Measurements from ENCODE around the gene GABPB1.

The GABPB1 gene

DNA sequence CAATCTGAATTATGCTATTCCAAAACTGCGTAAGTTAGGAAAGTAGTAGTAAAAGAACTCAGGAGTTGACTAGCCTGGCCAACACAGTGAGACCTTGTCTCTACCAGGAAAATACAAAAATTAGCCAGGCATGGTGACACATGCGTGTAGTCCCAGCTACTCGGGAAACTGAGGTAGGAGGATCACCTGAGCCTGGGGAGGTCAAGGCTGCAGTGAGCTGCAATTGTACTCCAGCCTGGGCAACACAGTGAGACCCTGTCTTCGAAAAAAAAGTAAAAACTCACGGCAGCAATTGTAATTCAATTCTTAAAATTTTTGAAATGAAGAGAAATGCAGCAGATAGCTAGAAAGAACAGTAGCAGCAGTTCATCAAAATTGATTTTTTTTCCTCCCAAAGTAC, 9.7 kb downstream of the GABPB1 start:
- H3K27ac ChIP-seq (ENCODE audit: low read depth in 2 of 2, low read length in 2 of 2), result no peak overlapping the region
- H3K27me3 ChIP-seq (ENCODE audit: control insufficient read depth in 2 of 2, insufficient read depth in 2 of 2, low read length in 2 of 2), result no peaks in the 10 kb centered on the region
- H3K9ac ChIP-seq (ENCODE audit: low read depth in 1 of 2, low read length in 2 of 2), result no peak overlapping the region
- no peak overlapping the region for H3K4me3 ChIP-seq (ENCODE audit: low read length in 2 of 2)
- H3K36me3 ChIP-seq (ENCODE audit: control insufficient read depth in 2 of 2, insufficient read depth in 2 of 2, low read length in 2 of 2), result no peaks in the 10 kb centered on the region
- no peaks in the 10 kb centered on the region for H3K9me3 ChIP-seq (ENCODE audit: control insufficient read depth in 2 of 2, low read length in 2 of 2)
- peaks cover 10 to 13% of the 10 kb centered on the region in 2 donors for H3K4me1 ChIP-seq (ENCODE audit: control insufficient read depth in 2 of 2, insufficient read depth in 2 of 2, low read length in 2 of 2)

DNA sequence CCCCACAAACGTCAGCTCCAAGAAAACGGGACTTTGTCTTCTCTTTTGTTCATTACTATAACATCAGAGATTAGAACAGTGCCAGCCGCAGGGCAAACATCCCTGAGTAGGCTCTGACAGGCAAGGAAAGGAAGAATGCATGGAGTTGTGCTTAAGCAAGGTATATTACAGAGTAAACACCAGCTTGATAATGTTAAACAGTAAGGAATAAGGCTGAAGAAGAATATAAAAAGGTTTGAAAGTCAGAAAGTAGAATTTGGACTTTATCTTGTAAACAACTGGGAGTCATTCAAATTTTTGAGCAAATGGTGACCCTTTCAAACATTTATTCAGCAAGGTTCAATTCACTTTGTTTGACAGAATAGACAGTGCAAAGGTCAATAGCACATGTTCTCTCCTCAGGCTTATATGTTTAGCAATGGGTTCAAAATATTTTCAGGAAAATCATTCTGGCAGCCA, 11.0 kb downstream of the GABPB1 start:
- Histone ChIP-seq H3K4me1 (ENCODE audit: control insufficient read depth in 2 of 2, insufficient read depth in 2 of 2, low read length in 2 of 2) (peaks cover 10% of the 10 kb centered on the region in 2 donors), H3K9ac (ENCODE audit: low read depth in 1 of 2, low read length in 2 of 2) (no peak overlapping the region), H3K27ac (ENCODE audit: low read depth in 2 of 2, low read length in 2 of 2) (peak overlapping the region; percentile 67 to 74), H3K9me3 (ENCODE audit: control insufficient read depth in 2 of 2, low read length in 2 of 2) (no peaks in the 10 kb centered on the region), H3K27me3 (ENCODE audit: control insufficient read depth in 2 of 2, insufficient read depth in 2 of 2, low read length in 2 of 2) (no peaks in the 10 kb centered on the region), H3K36me3 (ENCODE audit: control insufficient read depth in 2 of 2, insufficient read depth in 2 of 2, low read length in 2 of 2) (no peaks in the 10 kb centered on the region), H3K4me3 (ENCODE audit: low read length in 2 of 2) (peak overlapping the region in 1 of 2 donors; percentile 13)

DNA sequence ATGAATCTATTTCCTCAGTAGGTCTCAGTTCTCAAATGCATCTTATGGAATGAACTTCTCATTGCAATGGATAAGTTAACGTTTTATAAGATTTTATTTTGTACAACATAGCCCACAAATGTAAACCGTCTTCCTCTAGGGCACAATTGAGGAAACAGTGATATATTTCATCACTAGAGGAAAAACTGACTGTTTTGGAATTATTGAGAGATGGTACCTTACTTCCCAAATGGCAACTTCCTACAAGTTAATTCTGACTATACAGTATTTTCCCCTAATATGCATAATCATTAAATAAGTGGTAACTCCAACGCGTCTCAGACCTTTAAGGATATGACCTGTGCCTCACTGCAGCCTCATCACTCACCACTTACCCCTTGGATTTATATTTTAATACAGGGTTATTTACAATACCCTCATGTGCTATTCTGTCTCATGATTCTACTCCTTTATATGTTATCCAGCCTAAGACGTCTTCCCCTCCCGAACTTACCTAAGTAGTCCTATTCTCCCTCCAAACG, 13.3 kb downstream of the GABPB1 start:
- H3K9me3 ChIP-seq (ENCODE audit: control insufficient read depth in 2 of 2, low read length in 2 of 2), result no peaks in the 10 kb centered on the region
- no peaks in the 10 kb centered on the region for H3K36me3 ChIP-seq (ENCODE audit: control insufficient read depth in 2 of 2, insufficient read depth in 2 of 2, low read length in 2 of 2)
- no peaks in the 10 kb centered on the region for H3K27me3 ChIP-seq (ENCODE audit: control insufficient read depth in 2 of 2, insufficient read depth in 2 of 2, low read length in 2 of 2)
- no peak overlapping the region for H3K27ac ChIP-seq (ENCODE audit: low read depth in 2 of 2, low read length in 2 of 2)
- H3K4me3 ChIP-seq (ENCODE audit: low read length in 2 of 2), result no peak overlapping the region
- peaks cover 10% of the 10 kb centered on the region in 2 donors for H3K4me1 ChIP-seq (ENCODE audit: control insufficient read depth in 2 of 2, insufficient read depth in 2 of 2, low read length in 2 of 2)
- H3K9ac ChIP-seq (ENCODE audit: low read depth in 1 of 2, low read length in 2 of 2), result no peak overlapping the region

DNA sequence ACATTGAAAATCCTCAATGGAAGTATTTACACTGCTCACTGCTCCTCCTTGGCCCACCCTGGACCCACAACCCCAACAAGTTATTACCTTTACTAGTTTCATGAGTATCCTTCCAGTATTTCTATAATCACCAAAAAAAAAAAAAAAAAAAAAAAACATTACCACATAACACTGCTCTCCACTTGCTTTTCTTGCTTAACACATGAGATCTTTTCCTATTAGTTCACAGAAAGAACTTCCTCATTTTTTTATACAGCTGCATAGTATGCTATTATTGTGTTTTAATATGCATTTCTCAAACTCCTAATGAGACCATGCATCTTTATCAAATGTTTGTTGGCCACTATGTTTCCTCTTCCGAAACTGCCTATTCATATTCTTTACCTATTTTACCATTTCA, 14.6 kb downstream of the GABPB1 start:
- Histone ChIP-seq H3K27ac (ENCODE audit: low read depth in 2 of 2, low read length in 2 of 2) (no peak overlapping the region), H3K4me3 (ENCODE audit: low read length in 2 of 2) (no peak overlapping the region), H3K9ac (ENCODE audit: low read depth in 1 of 2, low read length in 2 of 2) (no peak overlapping the region), H3K36me3 (ENCODE audit: control insufficient read depth in 2 of 2, insufficient read depth in 2 of 2, low read length in 2 of 2) (no peaks in the 10 kb centered on the region), H3K9me3 (ENCODE audit: control insufficient read depth in 2 of 2, low read length in 2 of 2) (no peaks in the 10 kb centered on the region), H3K27me3 (ENCODE audit: control insufficient read depth in 2 of 2, insufficient read depth in 2 of 2, low read length in 2 of 2) (no peaks in the 10 kb centered on the region), H3K4me1 (ENCODE audit: control insufficient read depth in 2 of 2, insufficient read depth in 2 of 2, low read length in 2 of 2) (peaks cover 10% of the 10 kb centered on the region in 2 donors)

DNA sequence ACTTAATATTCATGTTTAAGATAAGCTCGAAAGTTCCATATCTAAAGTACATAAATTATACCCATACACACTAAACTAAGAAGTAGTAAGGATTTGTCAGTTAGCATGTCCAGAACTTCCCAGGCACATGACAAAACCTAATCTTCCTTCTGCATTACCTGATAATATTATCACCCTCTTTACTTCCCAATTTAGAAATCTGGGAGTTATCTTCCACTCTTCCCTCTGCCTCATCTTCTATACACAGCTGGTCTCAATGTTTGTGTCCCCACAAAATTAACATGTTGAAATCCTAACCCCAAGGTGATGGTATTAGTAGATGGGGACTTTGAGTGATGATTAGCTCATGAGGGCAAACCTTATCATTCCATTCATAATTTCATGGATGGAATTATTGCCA, 15.3 kb downstream of the GABPB1 start:
- no peak overlapping the region for H3K27ac ChIP-seq (ENCODE audit: low read depth in 2 of 2, low read length in 2 of 2)
- H3K36me3 ChIP-seq (ENCODE audit: control insufficient read depth in 2 of 2, insufficient read depth in 2 of 2, low read length in 2 of 2), result no peaks in the 10 kb centered on the region
- H3K9ac ChIP-seq (ENCODE audit: low read depth in 1 of 2, low read length in 2 of 2), result no peak overlapping the region
- no peak overlapping the region for H3K4me3 ChIP-seq (ENCODE audit: low read length in 2 of 2)
- no peaks in the 10 kb centered on the region for H3K9me3 ChIP-seq (ENCODE audit: control insufficient read depth in 2 of 2, low read length in 2 of 2)
- no peaks in the 10 kb centered on the region for H3K27me3 ChIP-seq (ENCODE audit: control insufficient read depth in 2 of 2, insufficient read depth in 2 of 2, low read length in 2 of 2)
- H3K4me1 ChIP-seq (ENCODE audit: control insufficient read depth in 2 of 2, insufficient read depth in 2 of 2, low read length in 2 of 2), result peaks cover 8 to 10% of the 10 kb centered on the region in 2 donors

DNA sequence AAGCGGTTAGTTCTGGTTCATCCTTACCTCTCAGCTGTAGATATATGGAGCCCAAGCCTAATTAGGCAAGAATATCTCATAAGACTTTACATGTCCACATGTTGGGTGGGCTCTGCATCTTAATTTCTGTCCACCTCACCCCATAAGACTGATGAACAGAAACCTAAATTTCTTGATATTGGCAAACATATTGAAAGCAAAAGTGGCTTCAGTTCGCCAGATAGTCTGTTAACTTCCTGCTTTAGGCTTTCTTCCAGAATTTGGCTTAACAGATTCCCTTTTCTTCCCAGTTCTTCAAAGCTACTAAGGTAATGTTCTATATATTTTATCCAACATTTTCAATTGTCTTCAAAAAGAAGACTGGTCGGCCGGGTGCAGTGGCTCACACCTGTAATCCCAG, 19.7 kb downstream of the GABPB1 start:
- H3K9ac ChIP-seq (ENCODE audit: low read depth in 1 of 2, low read length in 2 of 2), result no peak overlapping the region
- no peak overlapping the region for H3K27ac ChIP-seq (ENCODE audit: low read depth in 2 of 2, low read length in 2 of 2)
- no peaks in the 10 kb centered on the region for H3K27me3 ChIP-seq (ENCODE audit: control insufficient read depth in 2 of 2, insufficient read depth in 2 of 2, low read length in 2 of 2)
- H3K36me3 ChIP-seq (ENCODE audit: control insufficient read depth in 2 of 2, insufficient read depth in 2 of 2, low read length in 2 of 2), result no peaks in the 10 kb centered on the region
- no peaks in the 10 kb centered on the region for H3K9me3 ChIP-seq (ENCODE audit: control insufficient read depth in 2 of 2, low read length in 2 of 2)
- no peak overlapping the region for H3K4me3 ChIP-seq (ENCODE audit: low read length in 2 of 2)
- H3K4me1 ChIP-seq (ENCODE audit: control insufficient read depth in 2 of 2, insufficient read depth in 2 of 2, low read length in 2 of 2), result no peaks in the 10 kb centered on the region

DNA sequence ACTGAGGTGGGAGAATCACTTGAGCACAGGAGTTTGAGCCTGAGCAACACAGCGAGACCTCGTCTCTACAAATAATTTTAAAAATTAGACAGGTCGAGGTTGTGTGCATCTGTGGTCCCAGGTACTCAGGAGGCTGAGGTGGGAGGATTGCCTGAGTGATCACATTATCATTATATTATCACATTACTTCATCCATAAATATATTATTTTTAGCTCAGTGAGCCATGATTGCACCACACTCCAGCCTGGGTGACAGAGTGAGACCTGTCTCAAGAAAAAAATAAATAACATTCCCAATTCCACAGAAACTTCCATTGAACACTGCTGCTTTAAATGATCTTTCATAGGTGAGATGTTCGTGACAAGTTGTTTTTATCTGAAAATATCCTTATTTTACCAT, 21.8 kb downstream of the GABPB1 start:
- no peak overlapping the region for H3K9ac ChIP-seq (ENCODE audit: low read depth in 1 of 2, low read length in 2 of 2)
- no peaks in the 10 kb centered on the region for H3K9me3 ChIP-seq (ENCODE audit: control insufficient read depth in 2 of 2, low read length in 2 of 2)
- H3K36me3 ChIP-seq (ENCODE audit: control insufficient read depth in 2 of 2, insufficient read depth in 2 of 2, low read length in 2 of 2), result no peaks in the 10 kb centered on the region
- no peak overlapping the region for H3K27ac ChIP-seq (ENCODE audit: low read depth in 2 of 2, low read length in 2 of 2)
- H3K4me3 ChIP-seq (ENCODE audit: low read length in 2 of 2), result no peak overlapping the region
- H3K27me3 ChIP-seq (ENCODE audit: control insufficient read depth in 2 of 2, insufficient read depth in 2 of 2, low read length in 2 of 2), result no peaks in the 10 kb centered on the region
- no peaks in the 10 kb centered on the region for H3K4me1 ChIP-seq (ENCODE audit: control insufficient read depth in 2 of 2, insufficient read depth in 2 of 2, low read length in 2 of 2)

DNA sequence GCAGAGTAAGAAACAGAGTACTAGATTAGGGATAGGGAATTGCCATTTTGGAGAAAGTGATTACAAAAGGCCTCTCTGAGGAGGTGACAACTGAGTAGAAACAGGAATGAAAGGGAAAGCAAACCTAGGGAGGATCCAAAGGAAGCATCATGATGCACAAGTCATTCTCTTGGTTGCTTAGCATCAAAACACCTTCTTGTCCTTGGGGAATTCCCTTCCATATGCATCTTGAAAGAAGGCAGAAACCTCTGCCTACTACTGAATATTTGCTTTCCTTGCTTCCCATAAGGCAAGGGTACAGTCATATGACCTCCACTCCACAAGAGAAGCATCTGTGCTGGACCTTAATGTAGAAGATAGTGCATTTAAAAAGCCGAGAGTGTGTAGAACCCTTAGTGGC, 24.1 kb downstream of the GABPB1 start:
- Histone ChIP-seq H3K9me3 (ENCODE audit: control insufficient read depth in 2 of 2, low read length in 2 of 2) (no peaks in the 10 kb centered on the region), H3K27ac (ENCODE audit: low read depth in 2 of 2, low read length in 2 of 2) (no peak overlapping the region)

DNA sequence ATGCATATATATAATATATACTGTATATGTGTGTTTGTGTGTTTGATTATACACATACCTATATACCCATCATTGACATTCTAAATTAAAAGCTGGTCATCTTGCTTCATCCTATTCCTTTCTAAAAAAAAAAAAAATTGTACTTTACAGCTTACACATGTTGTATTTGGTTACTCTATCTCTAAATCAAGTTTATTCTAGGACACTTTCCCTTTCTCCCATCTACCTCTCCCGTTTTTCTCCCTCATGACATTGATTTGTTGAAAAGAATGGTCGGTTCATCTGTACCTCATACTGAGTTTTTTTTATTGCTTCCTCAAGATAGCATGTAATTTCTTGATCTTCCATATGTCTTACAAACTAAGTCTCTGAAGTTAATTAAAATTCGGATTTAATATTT, 26.9 kb downstream of the GABPB1 start:
- Histone ChIP-seq H3K27ac (ENCODE audit: low read depth in 2 of 2, low read length in 2 of 2) (no peak overlapping the region), H3K4me3 (ENCODE audit: low read length in 2 of 2) (no peak overlapping the region), H3K27me3 (ENCODE audit: control insufficient read depth in 2 of 2, insufficient read depth in 2 of 2, low read length in 2 of 2) (no peaks in the 10 kb centered on the region), H3K9ac (ENCODE audit: low read depth in 1 of 2, low read length in 2 of 2) (no peak overlapping the region), H3K36me3 (ENCODE audit: control insufficient read depth in 2 of 2, insufficient read depth in 2 of 2, low read length in 2 of 2) (no peaks in the 10 kb centered on the region), H3K9me3 (ENCODE audit: control insufficient read depth in 2 of 2, low read length in 2 of 2) (no peaks in the 10 kb centered on the region), H3K4me1 (ENCODE audit: control insufficient read depth in 2 of 2, insufficient read depth in 2 of 2, low read length in 2 of 2) (no peaks in the 10 kb centered on the region)

More for the DNA sequence above, 24.1 kb downstream of the GABPB1 start:
- H3K4me3 ChIP-seq (ENCODE audit: low read length in 2 of 2), result no peak overlapping the region
- H3K36me3 ChIP-seq (ENCODE audit: control insufficient read depth in 2 of 2, insufficient read depth in 2 of 2, low read length in 2 of 2), result no peaks in the 10 kb centered on the region
- H3K27me3 ChIP-seq (ENCODE audit: control insufficient read depth in 2 of 2, insufficient read depth in 2 of 2, low read length in 2 of 2), result no peaks in the 10 kb centered on the region
- H3K9ac ChIP-seq (ENCODE audit: low read depth in 1 of 2, low read length in 2 of 2), result no peak overlapping the region
- no peaks in the 10 kb centered on the region for H3K4me1 ChIP-seq (ENCODE audit: control insufficient read depth in 2 of 2, insufficient read depth in 2 of 2, low read length in 2 of 2)

DNA sequence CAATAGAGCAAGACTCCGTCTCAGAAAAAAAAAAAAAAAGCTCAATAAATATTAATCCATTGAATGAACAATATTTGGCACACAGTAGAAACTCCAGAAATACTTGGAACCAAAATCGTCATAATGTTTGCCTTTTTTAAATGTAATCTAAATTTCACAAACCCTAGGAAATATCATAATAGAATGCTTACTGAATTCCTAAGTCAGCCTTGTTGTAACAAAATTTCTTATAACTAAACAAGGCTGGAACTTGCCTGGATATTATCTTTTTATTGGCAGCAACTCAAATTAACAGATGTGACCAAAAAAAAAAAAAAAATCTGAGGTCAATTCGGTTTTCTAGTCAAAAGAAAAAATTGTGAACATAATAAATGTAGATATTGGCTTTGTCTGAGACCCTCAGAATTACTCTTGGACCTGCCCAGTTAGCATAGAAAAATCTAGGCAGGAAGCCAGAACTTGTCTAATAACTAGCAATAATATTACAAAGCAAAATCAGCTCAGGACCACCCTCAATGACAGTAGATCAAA, 33.3 kb downstream of the GABPB1 start:
- Histone ChIP-seq H3K36me3 (ENCODE audit: control insufficient read depth in 2 of 2, insufficient read depth in 2 of 2, low read length in 2 of 2) (no peaks in the 10 kb centered on the region), H3K4me3 (ENCODE audit: low read length in 2 of 2) (no peak overlapping the region), H3K27ac (ENCODE audit: low read depth in 2 of 2, low read length in 2 of 2) (no peak overlapping the region), H3K9ac (ENCODE audit: low read depth in 1 of 2, low read length in 2 of 2) (no peak overlapping the region), H3K27me3 (ENCODE audit: control insufficient read depth in 2 of 2, insufficient read depth in 2 of 2, low read length in 2 of 2) (no peaks in the 10 kb centered on the region), H3K4me1 (ENCODE audit: control insufficient read depth in 2 of 2, insufficient read depth in 2 of 2, low read length in 2 of 2) (no peaks in the 10 kb centered on the region), H3K9me3 (ENCODE audit: control insufficient read depth in 2 of 2, low read length in 2 of 2) (no peaks in the 10 kb centered on the region)

DNA sequence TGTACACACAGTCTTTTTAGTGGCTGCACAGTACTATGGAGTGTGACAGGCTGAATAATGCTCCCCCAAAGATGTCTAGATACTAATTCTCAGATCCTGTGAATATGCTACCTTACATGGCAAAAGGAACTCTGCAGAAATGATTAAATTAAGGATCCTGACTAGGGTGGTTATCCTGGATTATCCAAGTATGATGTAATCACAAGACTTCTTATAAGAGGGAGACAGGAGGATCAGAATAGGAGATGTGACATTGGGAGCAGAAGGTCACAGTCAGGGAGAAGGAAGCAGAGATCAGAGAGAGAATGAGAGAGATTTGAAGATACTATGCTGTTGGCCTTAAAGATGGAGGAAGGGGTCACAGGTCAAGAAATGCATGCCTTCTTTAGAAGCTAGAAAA, 34.5 kb downstream of the GABPB1 start:
- Histone ChIP-seq H3K4me1 (ENCODE audit: control insufficient read depth in 2 of 2, insufficient read depth in 2 of 2, low read length in 2 of 2) (no peaks in the 10 kb centered on the region), H3K27ac (ENCODE audit: low read depth in 2 of 2, low read length in 2 of 2) (no peak overlapping the region), H3K36me3 (ENCODE audit: control insufficient read depth in 2 of 2, insufficient read depth in 2 of 2, low read length in 2 of 2) (no peaks in the 10 kb centered on the region), H3K9ac (ENCODE audit: low read depth in 1 of 2, low read length in 2 of 2) (no peak overlapping the region), H3K27me3 (ENCODE audit: control insufficient read depth in 2 of 2, insufficient read depth in 2 of 2, low read length in 2 of 2) (no peaks in the 10 kb centered on the region), H3K4me3 (ENCODE audit: low read length in 2 of 2) (no peak overlapping the region), H3K9me3 (ENCODE audit: control insufficient read depth in 2 of 2, low read length in 2 of 2) (no peaks in the 10 kb centered on the region)

Measured in mucosa of rectum (tissue), 2 donors.